HUES48 (cell line): Measurements from ENCODE around the gene ATP9B.
A peak's percentile ranks its signal among the peaks of the same experiment; 100 is the strongest.

Source experiments
- H3K27ac ChIP-seq: one replicate; pipeline ENCODE4 v1.7.0; 2013; ENCODE audit warnings: low read depth, low read length, inconsistent platforms
- H3K27me3 ChIP-seq: 2 replicates; pipeline ENCODE4 v1.6.1; 2013; ENCODE audit warnings: mild to moderate bottlenecking, low read length; ENCODE audit not compliant: control insufficient read depth, insufficient read depth
- H3K36me3 ChIP-seq: 2 replicates; pipeline ENCODE4 v1.6.1; 2013; ENCODE audit warnings: low read length; ENCODE audit not compliant: control insufficient read depth, insufficient read depth
- H3K4me1 ChIP-seq: 2 replicates; pipeline ENCODE4 v1.6.1; 2013; ENCODE audit warnings: mild to moderate bottlenecking, low read length; ENCODE audit not compliant: control insufficient read depth, insufficient read depth
- H3K4me3 ChIP-seq: 2 replicates; pipeline ENCODE4 v1.5.1; 2013; ENCODE audit warnings: mild to moderate bottlenecking, low read depth, low read length
- H3K9ac ChIP-seq: 2 replicates; pipeline ENCODE4 v1.6.1; 2013; ENCODE audit warnings: mild to moderate bottlenecking, low read depth, low read length, moderate library complexity
- H3K9me3 ChIP-seq: 2 replicates; pipeline ENCODE4 v1.6.1; 2013; ENCODE audit warnings: low read length; ENCODE audit not compliant: control insufficient read depth, insufficient read depth

The ATP9B gene

GRCh38 chr18:79387615-79388014 lies 318.4 kb downstream of the ATP9B start:
- Histone ChIP-seq H3K9ac (no peak overlapping the region), H3K9me3 (no peaks in the 10 kb centered on the region), H3K4me1 (no peaks in the 10 kb centered on the region), H3K36me3 (no peaks in the 10 kb centered on the region), H3K27ac (no peak overlapping the region), H3K4me3 (no peak overlapping the region), H3K27me3 (peaks cover 32% of the 10 kb centered on the region)

GRCh38 chr18:79388043-79388442 lies 318.8 kb downstream of the ATP9B start:
- H3K27ac ChIP-seq: no peak overlapping the region

GRCh38 chr18:79389689-79390088 lies 320.5 kb downstream of the ATP9B start:
- H3K27me3 ChIP-seq: peaks cover 50% of the 10 kb centered on the region
- H3K4me3 ChIP-seq: no peak overlapping the region

More at GRCh38 chr18:79388043-79388442, 318.8 kb downstream of the ATP9B start:
- no peaks in the 10 kb centered on the region for H3K4me1 ChIP-seq
- H3K9me3 ChIP-seq: no peaks in the 10 kb centered on the region
- H3K27me3 ChIP-seq: peaks cover 36% of the 10 kb centered on the region
- H3K36me3 ChIP-seq: no peaks in the 10 kb centered on the region
- H3K4me3 ChIP-seq: no peak overlapping the region
- no peak overlapping the region for H3K9ac ChIP-seq

GRCh38 chr18:79392226-79392625 lies 323.0 kb downstream of the ATP9B start:
- Histone ChIP-seq H3K27me3 (peaks cover 69% of the 10 kb centered on the region), H3K4me1 (0 out of 2 replicates have a peak, but pooled peaks cover 3% of the 10 kb centered on the region)

More at GRCh38 chr18:79389689-79390088, 320.5 kb downstream of the ATP9B start:
- Histone ChIP-seq H3K9ac (no peak overlapping the region), H3K4me1 (0 out of 2 replicates have a peak, but pooled peaks cover 3% of the 10 kb centered on the region), H3K36me3 (no peaks in the 10 kb centered on the region), H3K27ac (no peak overlapping the region), H3K9me3 (no peaks in the 10 kb centered on the region)

GRCh38 chr18:79393181-79393634 lies 324.0 kb downstream of the ATP9B start:
- Histone ChIP-seq H3K27ac (no peak overlapping the region), H3K36me3 (no peaks in the 10 kb centered on the region), H3K4me1 (0 out of 2 replicates have a peak, but pooled peaks cover 3% of the 10 kb centered on the region), H3K9ac (no peak overlapping the region), H3K27me3 (peaks cover 79% of the 10 kb centered on the region), H3K9me3 (no peaks in the 10 kb centered on the region), H3K4me3 (peak overlapping the region; percentile 60)

More at GRCh38 chr18:79392226-79392625, 323.0 kb downstream of the ATP9B start:
- Histone ChIP-seq H3K4me3 (no peak overlapping the region), H3K9ac (no peak overlapping the region), H3K36me3 (no peaks in the 10 kb centered on the region), H3K27ac (no peak overlapping the region), H3K9me3 (no peaks in the 10 kb centered on the region)

- Histone ChIP-seq H3K36me3 (no peaks in the 10 kb centered on the region), H3K4me1 (0 out of 2 replicates have a peak, but pooled peaks cover 3% of the 10 kb centered on the region), H3K27me3 (peaks cover 85% of the 10 kb centered on the region), H3K9ac (no peak overlapping the region; the same call in 1 of the 2 replicates), H3K27ac (no peak overlapping the region), H3K9me3 (no peaks in the 10 kb centered on the region), H3K4me3 (peak overlapping the region; percentile 60)
Measured at GRCh38 chr18:79393635-79394533, 324.7 kb downstream of the ATP9B start.

GRCh38 chr18:79394534-79395307 lies 325.5 kb downstream of the ATP9B start:
- Histone ChIP-seq H3K4me1 (0 out of 2 replicates have a peak, but pooled peaks cover 8% of the 10 kb centered on the region), H3K27ac (peak overlapping the region; percentile 6), H3K9me3 (no peaks in the 10 kb centered on the region), H3K4me3 (peak overlapping the region; percentile 52), H3K27me3 (peaks cover 87% of the 10 kb centered on the region), H3K9ac (no peak overlapping the region), H3K36me3 (no peaks in the 10 kb centered on the region)

- Histone ChIP-seq H3K36me3 (no peaks in the 10 kb centered on the region), H3K4me3 (peak overlapping the region; percentile 52; the same call in 1 of the 2 replicates), H3K27me3 (peaks cover 83% of the 10 kb centered on the region), H3K27ac (no peak overlapping the region), H3K4me1 (0 out of 2 replicates have a peak, but pooled peaks cover 8% of the 10 kb centered on the region), H3K9me3 (no peaks in the 10 kb centered on the region), H3K9ac (no peak overlapping the region)
Measured at GRCh38 chr18:79395308-79395640, 326.1 kb downstream of the ATP9B start.

- Histone ChIP-seq H3K27ac (peak within 1 kb of the TSS; percentile 6), H3K36me3 (no peaks in the 10 kb centered on the region), H3K4me3 (peak within 1 kb of the TSS; percentile 52), H3K9ac (no peak within 1 kb of the TSS), H3K9me3 (no peaks in the 10 kb centered on the region), H3K4me1 (0 out of 2 replicates have a peak, but pooled peaks cover 8% of the 10 kb centered on the region), H3K27me3 (peaks cover 78% of the 10 kb centered on the region)
Measured at GRCh38 chr18:79395761-79396404, 326.7 kb downstream of the ATP9B start, which contains the start of gene NFATC1. Gene NFATC1 (plus strand): TSS chr18:79395930. CDS start chr18:79396225, 295 bp downstream.

GRCh38 chr18:79396431-79397246 lies 327.4 kb downstream of the ATP9B start:
- Histone ChIP-seq H3K9me3 (no peaks in the 10 kb centered on the region), H3K27ac (no peak overlapping the region), H3K9ac (no peak overlapping the region), H3K4me3 (peak overlapping the region; percentile 39; the same call in 1 of the 2 replicates), H3K4me1 (0 out of 2 replicates have a peak, but pooled peaks cover 8% of the 10 kb centered on the region), H3K36me3 (no peaks in the 10 kb centered on the region), H3K27me3 (peaks cover 73% of the 10 kb centered on the region)
